Activated CD8-positive, alpha-beta memory T cell treated with anti-CD3 and anti-CD28 coated beads, Interleukin-2, amount 50 U/mL, for 24 hours (primary cell): ENCODE measurements around the gene GNAT2.

Experiments used
- DNase-seq: peaks from one replicate; pipeline ENCODE4 v3.0.0-alpha.2; 2020; ENCODE audit errors: extremely low read depth

The GNAT2 gene

DNA sequence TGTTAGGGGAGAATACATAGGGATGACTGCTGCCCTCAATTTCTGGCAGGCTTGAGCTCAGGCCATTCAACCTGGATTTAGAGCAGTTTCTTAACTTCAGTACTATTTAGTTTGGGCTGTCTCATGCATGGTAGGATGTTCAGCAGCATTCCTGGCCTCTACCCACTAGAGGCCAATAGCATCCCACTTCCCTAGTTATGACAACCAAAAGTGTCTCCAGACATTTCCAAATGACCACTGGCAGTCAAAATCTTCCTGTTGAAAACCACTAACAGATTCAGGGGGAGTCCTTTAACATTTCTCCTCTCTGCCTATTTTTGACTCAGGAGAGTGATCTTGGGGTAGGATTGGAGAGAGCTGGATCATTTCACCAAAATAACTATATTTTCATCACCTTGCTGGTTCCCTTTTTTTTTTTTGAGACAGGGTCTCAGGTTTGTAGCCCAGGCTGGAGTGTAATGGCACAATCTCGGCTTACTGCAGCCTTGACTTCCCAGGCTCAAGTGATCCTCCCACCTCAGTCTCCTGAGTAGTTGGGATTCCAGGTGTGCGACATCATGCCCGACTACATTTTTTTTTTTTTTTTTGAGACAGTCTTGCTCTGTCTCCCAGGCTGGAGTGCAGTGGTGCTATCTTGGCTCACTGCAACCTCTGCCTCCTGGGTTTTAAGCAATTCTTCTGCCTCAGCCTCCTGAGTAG, 8.7 kb downstream of the GNAT2 start:
- DNase-seq, result no peak

DNA sequence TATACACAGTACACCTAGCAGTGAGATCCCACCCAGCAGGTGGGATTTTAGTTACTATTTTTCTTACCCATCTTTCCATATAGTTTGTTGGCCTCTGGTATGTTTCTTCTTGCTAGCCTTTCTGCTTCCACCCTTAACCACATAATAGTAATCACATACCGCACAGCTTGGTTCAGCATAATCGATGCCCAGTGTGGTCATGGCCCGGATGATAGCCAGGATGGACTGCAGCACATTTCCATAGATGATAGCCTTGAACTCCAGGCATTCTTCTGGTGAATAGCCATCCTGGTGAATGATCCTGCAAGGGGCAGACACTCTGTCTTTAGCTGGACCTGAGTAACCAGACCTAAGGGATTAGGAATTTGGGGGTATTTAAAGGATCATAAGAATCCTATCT, 9.5 kb downstream of the GNAT2 start:
- DNase-seq, result no peak

DNA sequence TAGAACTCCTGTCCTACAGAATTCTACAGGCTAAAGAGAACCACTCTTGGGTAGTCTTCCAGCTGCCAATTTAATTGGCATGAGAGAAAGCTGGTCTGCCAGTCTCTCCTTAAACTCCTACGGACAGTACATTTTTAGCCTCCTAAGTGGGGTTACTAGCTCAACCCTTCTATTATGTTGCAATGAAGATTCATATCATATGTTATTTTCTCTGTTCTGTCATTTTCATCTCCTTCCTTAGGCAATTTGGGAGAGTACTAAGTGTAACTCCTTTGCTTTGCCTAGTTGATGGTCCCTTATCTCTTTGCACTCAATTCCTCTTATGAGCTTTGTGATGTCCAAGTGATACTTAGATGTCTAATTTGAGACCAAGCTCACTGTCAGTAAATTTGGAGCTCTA, 14.0 kb downstream of the GNAT2 start:
- no peak for DNase-seq

DNA sequence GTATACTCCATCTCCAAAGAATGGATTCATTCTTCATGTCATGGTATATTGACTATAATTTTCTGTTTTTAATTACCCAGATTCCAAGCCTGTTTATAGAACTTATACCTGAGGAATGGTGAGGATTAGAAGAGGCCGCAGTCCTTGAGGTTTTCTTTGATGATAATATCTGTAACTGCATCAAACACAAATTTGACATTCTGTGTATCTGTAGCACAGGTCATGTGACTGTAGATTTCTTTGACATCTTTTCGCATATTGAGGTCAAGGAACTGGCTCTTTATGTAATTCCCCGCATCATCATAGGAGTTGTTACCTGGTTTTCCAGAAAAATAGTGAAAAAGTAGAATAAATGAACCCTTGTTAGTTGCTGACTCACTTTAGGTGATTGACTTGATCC, 16.2 kb downstream of the GNAT2 start:
- DNase-seq, result no peak

DNA sequence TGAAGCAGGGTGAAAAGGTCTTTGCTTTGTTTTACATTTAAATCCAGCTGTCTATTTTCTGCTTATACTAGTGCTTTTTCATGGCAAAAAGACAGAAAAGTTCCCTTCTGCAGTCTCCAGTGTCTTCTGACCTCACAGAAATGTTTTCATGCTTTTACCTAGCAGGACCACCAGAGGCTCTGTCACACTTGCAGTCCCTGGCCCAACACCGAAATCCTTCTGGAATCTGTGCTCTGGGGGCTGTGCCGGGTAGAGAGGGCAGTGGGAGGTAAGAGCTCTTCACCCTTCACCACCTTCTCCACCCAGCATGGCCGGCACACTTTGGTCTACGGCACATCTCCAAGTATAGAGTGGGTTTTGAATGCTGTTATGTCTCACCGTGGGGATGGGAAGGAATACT, 20.8 kb downstream of the GNAT2 start:
- DNase-seq, result no peak

DNA sequence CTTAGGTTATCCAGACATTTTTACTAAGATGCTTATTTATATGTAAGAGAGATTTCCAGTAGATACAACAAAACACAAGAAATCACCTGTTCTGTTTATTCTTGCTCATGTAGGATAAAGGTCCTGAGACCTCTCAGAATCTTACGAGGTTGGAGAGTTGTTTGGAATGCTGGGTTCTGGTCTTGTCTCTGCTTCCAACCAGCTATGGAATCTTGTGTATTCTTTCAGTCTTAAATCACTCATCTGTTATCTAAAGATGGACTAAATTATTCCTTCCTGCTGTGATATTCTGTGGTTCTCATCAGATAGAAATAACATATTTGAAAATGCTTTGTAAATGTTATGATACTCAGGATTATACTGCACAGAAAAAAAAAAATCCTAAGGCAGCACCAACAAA, 21.3 kb downstream of the GNAT2 start:
- no peak for DNase-seq

DNA sequence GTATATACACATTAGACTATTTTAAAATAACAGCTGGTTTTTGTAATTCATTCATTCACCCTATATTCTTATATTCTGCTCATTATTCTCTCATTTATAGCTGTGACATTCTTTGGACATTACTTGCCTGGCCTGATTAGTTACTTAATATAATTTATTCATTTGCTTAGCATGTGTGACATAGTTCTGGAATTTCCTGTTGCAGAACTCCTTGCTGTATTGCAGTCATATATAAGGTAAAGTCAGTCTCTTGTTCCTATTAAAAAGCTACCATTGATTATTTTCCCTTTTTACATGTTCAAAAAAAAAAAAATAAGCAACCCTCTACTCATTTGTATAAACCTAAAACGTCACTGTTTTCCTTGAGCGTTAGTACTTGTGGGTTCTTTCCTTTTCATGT, 23.9 kb downstream of the GNAT2 start:
- DNase-seq, result no peak

DNA sequence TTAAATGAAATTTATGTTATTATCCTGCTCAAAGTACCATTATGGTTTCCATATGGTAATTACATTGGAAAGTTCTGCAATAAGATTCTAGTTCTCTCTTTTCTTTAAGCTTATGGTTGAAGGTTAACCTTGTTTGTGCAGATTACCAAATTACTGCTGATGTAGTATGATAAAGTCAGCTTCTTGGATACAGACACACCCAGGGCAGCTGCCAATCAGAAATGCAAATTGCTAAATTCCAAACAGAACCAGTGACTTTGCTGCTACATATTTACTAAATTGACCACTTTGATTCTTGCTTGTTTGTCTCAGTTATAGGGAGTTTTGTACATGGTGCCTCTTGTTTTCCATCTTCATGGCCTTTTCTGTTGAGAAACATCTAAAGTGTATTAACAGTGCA, 26.5 kb downstream of the GNAT2 start:
- no peak for DNase-seq

DNA sequence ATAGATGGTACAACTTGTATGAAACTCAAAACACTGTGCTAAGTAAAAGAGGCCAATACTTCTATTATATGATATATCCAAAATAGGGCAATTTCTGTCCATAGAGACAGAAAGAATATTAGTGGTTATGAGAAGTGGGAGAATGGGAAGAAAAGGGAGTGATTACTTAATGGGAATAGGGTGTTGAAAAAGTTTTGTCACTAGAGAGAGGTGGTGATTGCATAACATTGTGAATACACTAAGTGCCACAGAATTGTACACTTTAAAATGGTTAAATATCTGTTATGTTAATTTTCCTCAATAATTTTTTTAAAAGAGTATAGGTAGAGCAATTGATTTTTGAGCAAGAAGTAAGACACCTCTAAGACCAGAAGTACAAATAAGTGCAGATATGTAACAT, 29.7 kb downstream of the GNAT2 start:
- DNase-seq, result no peak

DNA sequence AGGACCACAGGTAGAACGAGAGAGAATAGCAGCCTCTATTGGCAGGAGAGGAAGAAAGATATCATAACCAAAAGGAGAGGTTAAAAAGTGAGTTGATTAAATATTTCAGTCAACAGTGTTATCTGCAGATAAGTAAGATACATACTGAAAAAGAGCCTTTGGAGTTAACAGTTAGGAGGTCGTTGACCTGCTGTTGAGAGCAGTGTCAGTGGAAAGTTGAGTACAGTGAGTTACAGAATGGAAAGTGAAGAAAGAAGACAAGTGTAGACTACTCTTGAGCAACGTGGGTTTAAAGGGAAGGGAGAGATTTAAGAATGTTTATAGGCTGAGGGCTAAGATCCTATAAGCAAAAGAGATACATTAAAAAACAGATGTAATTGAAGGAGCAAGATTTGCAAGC, 30.2 kb downstream of the GNAT2 start:
- DNase-seq, result no peak

DNA sequence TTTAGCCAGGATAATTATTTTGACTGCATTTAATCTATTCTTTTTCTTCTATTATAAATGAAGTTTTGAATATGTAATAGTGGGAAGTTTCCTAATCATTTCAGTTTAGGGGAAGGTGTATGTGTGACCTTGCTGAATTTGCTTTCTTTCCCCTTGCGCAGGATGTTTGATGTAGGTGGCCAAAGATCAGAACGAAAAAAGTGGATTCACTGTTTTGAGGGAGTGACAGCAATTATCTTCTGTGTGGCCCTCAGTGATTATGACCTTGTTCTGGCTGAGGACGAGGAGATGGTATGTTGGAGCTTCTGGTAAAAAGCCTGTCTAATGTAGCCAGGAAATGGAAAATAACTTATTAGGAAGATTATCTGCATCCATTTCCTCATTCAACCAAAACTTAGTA, 33.4 kb downstream of the GNAT2 start:
- no peak for DNase-seq

DNA sequence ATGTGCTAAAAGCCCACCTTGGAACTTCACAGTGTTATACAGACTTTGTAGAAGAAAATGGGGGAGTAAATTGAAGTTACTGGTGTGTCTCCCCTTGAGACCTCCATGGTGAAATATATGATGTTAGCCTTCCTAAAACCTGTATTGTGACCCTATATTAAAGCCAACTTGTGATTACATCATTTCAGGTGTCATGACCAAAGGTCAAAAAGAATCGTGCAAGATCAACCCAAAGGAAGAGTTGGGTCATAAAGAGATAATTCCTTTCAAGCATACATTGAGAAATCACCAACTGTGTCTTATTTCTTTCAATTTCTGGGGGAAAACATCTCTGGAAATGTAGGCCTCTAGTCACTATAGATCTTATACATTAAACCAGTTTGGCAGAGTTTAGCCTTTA, 34.6 kb downstream of the GNAT2 start:
- no peak for DNase-seq

DNA sequence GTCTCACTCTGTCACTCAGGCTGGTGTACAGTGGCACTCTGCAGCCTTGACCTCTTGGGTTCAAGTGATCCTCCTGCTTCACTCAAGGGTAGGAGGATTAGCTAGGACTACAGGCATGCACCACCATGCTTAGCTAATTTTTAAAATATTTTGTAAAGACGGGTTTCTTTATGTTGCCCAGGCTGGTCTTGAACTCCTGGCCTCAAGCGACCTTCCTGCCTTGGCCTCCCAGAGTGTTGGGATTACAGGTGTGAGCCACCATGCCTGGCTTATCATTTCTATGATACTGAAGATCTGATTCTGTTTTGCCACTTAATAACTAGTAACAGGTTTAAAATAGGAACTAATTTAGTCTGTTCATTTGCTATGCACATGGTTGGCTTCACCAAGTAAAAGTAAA, 37.4 kb downstream of the GNAT2 start:
- no peak for DNase-seq

DNA sequence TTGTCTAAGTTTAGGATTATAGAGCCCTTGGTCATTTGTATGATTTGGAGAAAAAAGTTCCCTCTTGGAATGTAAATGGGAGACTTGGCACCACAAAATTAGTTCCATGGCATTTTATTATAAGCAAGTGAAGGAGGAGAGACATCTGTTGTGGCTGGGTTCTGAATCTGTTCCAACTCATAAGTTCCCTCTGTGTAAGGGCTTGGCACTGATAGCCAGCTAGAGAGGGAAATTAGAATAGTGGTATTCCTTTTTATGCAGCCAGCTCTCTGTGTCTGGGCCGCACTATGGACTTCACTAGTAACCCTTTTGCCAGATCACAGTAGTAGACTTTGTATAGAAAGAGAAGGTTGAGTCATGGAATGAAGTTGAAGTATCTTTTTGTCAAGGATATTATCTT, 39.9 kb downstream of the GNAT2 start:
- no peak for DNase-seq

DNA sequence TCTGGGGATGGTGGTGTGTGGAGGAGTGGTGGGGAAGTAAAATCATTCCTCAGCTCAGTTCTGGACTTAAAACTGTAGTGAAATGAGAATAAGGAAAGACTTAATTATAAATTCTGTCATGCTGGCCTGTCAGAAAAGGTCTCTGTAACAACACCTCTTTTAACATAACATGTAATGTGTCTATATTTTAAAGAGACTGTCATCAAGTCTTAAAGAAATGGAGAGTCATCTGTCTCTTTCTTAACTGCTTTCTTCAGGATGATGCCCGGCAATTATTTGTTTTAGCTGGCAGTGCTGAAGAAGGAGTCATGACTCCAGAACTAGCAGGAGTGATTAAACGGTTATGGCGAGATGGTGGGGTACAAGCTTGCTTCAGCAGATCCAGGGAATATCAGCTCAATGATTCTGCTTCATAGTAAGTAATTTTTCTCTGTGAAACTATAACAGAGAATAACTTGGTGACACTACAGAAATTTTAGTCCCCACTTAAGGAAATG, 40.4 kb downstream of the GNAT2 start:
- no peak for DNase-seq

DNA sequence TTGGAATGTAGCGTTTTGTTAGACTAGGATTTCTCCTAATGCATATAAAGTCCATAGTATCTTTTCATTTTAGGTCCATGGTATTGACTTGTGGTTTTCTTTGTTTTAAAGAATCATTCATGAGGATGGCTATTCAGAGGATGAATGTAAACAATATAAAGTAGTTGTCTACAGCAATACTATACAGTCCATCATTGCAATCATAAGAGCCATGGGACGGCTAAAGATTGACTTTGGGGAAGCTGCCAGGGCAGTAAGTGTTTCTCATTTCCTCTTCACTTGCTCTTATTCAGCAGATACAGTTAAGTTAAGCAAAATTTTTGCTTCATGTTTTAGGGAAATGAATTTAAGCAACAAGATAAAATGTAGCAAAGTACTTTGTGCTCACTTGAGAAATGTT, 45.6 kb downstream of the GNAT2 start:
- DNase-seq, result no peak

DNA sequence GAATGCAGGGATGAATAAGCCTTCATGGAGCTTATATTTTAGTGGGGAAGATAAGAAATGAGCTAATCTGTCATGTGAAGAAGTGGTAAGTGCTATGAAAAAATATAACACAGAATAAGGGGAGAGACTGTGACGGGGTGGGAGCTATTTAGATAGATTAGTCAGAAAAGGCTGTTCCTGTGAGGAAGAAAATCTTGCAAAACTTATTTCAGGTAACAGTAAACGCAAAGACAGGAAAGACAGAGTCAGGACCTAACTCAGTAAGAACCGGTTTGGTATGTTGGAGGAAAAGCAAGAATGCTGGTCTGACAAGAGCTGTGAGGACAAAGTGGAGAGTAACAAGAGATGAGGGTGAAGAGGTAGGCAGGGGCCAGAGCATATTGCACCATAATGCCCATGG, 49.0 kb downstream of the GNAT2 start:
- no peak for DNase-seq

DNA sequence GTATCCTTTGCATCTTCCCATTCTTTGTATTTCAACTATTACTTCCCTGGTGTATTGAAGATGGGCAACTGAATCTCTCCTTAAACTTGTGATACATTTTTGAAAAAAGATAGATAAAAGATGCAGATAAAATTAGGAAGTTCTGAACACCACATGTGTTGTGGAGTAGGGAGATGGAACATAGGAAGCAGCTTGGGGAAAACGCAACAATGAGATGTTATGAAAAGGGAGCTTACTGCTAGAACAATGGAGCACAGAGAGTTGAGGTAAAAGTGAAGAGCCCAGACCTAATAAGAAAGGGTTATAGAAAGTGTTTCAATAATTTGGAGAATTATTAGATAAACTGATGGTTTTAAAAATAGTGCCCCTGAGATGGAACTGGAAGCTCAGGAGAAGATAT, 50.1 kb downstream of the GNAT2 start:
- no peak for DNase-seq

DNA sequence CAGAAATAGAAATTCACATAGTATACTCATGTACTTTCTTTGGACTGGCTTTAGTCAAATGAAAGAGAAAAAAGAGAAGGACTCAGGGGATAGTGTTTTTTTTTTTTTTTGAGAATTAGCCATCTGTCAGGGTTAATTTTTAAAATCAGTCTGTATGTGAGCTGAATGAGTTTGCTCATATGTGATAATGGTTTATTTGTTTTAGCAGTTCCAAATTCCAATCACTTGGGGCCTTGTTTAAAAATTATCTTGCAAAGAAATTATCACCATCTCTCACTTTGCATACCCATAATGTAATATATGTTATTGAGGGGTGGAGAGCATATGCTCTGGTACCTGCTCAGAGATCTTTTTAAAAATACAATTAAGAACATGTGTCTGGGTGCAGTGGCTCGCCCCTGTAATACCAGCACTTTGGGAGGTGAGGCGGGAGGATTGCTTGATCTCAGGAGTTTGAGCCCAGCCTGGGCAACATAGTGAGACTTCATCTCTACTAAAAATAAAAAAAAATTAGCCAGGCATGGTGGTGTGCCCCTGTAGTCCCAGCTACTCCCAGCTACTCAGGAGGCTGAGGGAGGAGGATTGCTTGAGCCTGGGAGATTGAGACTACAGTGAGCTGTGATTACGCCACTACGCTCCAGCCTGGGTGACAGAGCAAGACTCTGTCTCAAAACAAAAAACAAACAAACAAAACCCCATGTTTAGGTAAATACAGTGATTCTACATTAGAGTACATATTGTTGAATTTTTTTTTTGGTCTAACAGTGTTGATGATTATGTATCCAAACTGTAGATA, 51.3 kb downstream of the GNAT2 start:
- no peak for DNase-seq

DNA sequence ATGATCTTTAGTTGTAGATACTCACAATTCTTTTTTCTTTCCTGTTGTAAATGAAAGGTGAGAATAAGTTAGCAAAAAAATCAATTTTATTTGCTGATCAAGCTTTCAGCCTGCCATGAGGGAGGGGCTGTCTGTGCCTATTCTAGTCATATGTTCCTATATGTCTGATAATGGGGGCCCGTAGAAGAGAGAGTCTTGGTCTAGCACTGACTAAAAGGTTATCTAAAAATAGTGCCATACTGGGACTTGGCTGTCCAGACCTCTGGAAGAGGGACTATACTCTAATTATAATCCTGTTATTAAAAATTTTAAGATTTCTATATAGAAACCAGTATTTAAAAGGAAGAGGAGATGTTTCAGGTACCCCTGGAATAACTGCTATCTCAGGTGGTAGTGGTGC, 52.4 kb downstream of the GNAT2 start:
- DNase-seq, result no peak

DNA sequence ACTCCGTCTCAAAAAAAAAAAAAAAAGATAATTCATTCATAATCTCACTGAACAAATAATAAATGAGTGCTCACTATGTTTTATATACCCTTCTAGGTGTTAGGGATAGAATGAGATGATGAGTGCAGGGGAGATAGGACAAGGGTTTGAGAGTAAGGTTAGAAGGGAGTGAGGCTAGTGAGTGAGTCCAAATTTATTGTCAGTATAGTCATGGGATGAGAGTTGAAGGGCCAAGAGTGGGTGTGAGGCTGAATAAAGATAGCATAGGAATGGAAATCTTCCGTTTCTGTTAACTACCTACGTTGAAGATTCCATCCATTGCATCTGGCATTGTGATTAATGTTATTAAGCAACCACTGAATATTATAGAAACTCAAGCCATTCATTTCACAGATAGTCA, 54.2 kb downstream of the GNAT2 start:
- no peak for DNase-seq

DNA sequence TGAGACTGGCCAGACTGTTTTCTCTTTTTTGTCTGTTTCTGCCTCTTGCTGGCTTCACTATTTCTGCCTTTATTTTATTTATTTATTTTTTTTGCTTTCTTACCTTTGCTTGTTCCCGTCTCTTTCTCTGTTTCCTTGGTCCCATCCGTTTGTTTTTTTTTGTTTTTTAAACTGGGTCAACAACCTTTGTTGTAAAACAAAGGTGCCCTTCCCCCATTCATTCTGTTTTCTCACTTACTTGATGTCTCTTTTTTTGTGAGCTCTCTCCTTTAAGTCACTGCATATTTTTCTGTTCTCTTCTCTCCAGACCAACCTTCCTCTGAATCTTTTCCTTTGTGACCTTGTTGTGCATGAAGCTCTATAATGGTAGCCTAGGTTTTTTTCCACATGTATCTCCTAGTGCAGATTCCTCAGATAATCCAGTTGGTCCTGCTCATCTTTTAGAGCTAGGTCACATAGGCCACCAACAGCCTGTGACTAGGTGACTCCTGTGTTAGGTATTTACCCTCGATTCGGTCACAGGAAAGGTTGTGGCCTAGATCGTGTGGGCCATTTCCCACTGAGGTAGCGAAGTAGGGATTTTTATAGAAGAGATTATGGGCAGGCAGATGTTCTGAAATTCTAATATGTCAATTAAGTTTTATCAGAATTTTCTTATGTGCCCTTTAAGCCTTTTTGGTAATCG, 55.1 kb downstream of the GNAT2 start:
- no peak for DNase-seq

DNA sequence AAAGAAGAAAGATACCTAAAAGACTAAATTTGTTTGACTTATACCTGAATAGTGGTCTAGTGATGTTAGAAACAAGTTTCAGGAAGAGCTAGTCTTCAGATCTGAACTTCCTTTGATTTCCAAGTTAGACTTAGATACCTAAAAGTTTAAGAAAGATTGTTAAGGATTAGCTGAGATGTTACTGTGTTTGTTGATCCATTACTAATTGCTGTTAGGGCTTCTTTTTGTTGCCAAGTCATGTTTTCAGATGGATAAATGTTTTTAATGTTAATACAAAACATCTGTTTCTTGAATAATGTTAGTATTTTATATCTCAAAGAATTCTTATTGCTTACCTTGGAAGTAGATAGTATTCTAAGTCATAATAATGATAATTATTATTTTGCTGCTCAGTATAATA, 59.4 kb downstream of the GNAT2 start:
- DNase-seq, result no peak
